HepG2 (cell line): ENCODE data around the gene MAVS. TPM values are rescaled to one million over a fixed set of nuclear protein-coding genes. Genes with fewer than 3 reads are reported as not detected.

Source experiments
- AHR ChIP-seq: IDR thresholded peaks from 2 replicates; pipeline ENCODE4 v1.6.1; 2018; ENCODE audit warnings: missing genetic modification reagents, missing compliant biosample characterization
- ATF2 ChIP-seq: sonication (generic); formaldehyde crosslinking; IDR thresholded peaks from 2 replicates; pipeline ENCODE4 v1.4.0; 2020; ENCODE audit warnings: missing genetic modification reagents
- ATF3 ChIP-seq: sonication (generic); formaldehyde crosslinking; IDR thresholded peaks from 2 replicates; pipeline ENCODE4 v1.4.0; 2020; ENCODE audit warnings: missing genetic modification reagents
- BRF2 ChIP-seq: sonication (generic); formaldehyde crosslinking; IDR thresholded peaks from 2 replicates; pipeline ENCODE4 v1.8.1; 2022; ENCODE audit warnings: mild to moderate bottlenecking, missing genetic modification reagents
- CCAR2 ChIP-seq: fragments of 200-400 bp; formaldehyde crosslinking; optimal IDR thresholded peaks from 2 replicates; pipeline ENCODE3; 2018; ENCODE audit warnings: low read depth, mild to moderate bottlenecking, low read length, moderate library complexity
- CREB1 ChIP-seq, 2 experiments: fragments of 450-650 bp in 1 of 2; IDR thresholded peaks; 2 replicates each; pipeline ENCODE4 v1.6.1; 2016 to 2017; ENCODE audit warnings: control low read depth in 1 of 2, mild to moderate bottlenecking in 1 of 2, missing compliant biosample characterization in 1 of 2, missing genetic modification characterization in 1 of 2
- ELF4 ChIP-seq: sonication (generic); formaldehyde crosslinking; IDR thresholded peaks from 2 replicates; pipeline ENCODE4 v1.5.0; 2020; ENCODE audit warnings: missing genetic modification reagents, mild to moderate bottlenecking, moderate library complexity, borderline replicate concordance
- GLMP ChIP-seq: sonication (generic); formaldehyde crosslinking; IDR thresholded peaks from 2 replicates; pipeline ENCODE4 v1.9.0; 2021; ENCODE audit warnings: missing genetic modification reagents, mild to moderate bottlenecking, borderline replicate concordance
- MAF1 ChIP-seq: sonication (generic); formaldehyde crosslinking; IDR thresholded peaks from 2 replicates; pipeline ENCODE4 v1.5.0; 2020; ENCODE audit warnings: missing genetic modification reagents, borderline replicate concordance
- MTA3 ChIP-seq: sonication (generic); formaldehyde crosslinking; IDR thresholded peaks from 2 replicates; pipeline ENCODE4 v1.4.0; 2020; ENCODE audit warnings: missing genetic modification reagents
- PRMT3 ChIP-seq: sonication (generic); formaldehyde crosslinking; IDR thresholded peaks from 2 replicates; pipeline ENCODE4 v1.8.1; 2022; ENCODE audit warnings: low read depth, mild to moderate bottlenecking, moderate library complexity, missing genetic modification reagents, borderline replicate concordance
- REST ChIP-seq, 2 experiments: IDR thresholded peaks; 2 replicates each; pipeline ENCODE4 v1.6.1; 2011 to 2012; ENCODE audit warnings: low read length in 2 of 2, borderline replicate concordance in 1 of 2, low read depth in 1 of 2, mild to moderate bottlenecking in 1 of 2, moderate library complexity in 1 of 2
- TAF1 ChIP-seq: sonication (generic); formaldehyde crosslinking; IDR thresholded peaks from 2 replicates; pipeline ENCODE4 v1.4.0; 2020; ENCODE audit warnings: missing genetic modification reagents
- YY1 ChIP-seq: IDR thresholded peaks from 2 replicates; pipeline ENCODE4 v1.6.1; 2011; ENCODE audit warnings: low read length, low read depth, moderate library complexity, mild to moderate bottlenecking; ENCODE audit not compliant: insufficient read depth, insufficient replicate concordance
- ZNF18 ChIP-seq: sonication (generic); formaldehyde crosslinking; IDR thresholded peaks from 2 replicates; pipeline ENCODE4 v1.8.0; 2022; ENCODE audit warnings: mild to moderate bottlenecking, missing genetic modification reagents; ENCODE audit not compliant: insufficient replicate concordance
- ZNF296 ChIP-seq: sonication (generic); formaldehyde crosslinking; conservative IDR thresholded peaks from 2 replicates; pipeline ENCODE4 v1.5.0; 2020; ENCODE audit warnings: mild to moderate bottlenecking, missing genetic modification reagents
- ZNF329 ChIP-seq: sonication (generic); formaldehyde crosslinking; IDR thresholded peaks from 2 replicates; pipeline ENCODE4 v1.9.0; 2021; ENCODE audit warnings: low read depth, mild to moderate bottlenecking, missing genetic modification reagents
- ZNF550 ChIP-seq: sonication (generic); formaldehyde crosslinking; IDR thresholded peaks from 2 replicates; pipeline ENCODE4 v1.4.0; 2020; ENCODE audit warnings: mild to moderate bottlenecking, missing genetic modification reagents, borderline replicate concordance
- ZSCAN20 ChIP-seq: sonication (generic); formaldehyde crosslinking; IDR thresholded peaks from 2 replicates; pipeline ENCODE4 v1.4.0; 2020; ENCODE audit warnings: missing genetic modification reagents, mild to moderate bottlenecking, borderline replicate concordance
- ZSCAN9 ChIP-seq: IDR thresholded peaks from 2 replicates; pipeline ENCODE4 v1.6.1; 2016; ENCODE audit warnings: borderline replicate concordance
- polyA plus RNA-seq, 8 experiments: library from polyadenylated mRNA; depleted of rRNA in 3 of 8; stranded (reverse) in 7 of 8; unstranded in 1 of 8; fragments of >200 nt; fragmentation: Illumina TruSeq in 4 of 8; extraction: Trizol in 4 of 8; gene quantifications; 2 replicates each; pipeline versions ENCODE4 v1.2.1 to v1.2.3, GENCODE V29; 2011 to 2016; ENCODE audit warnings: low read depth in 4 of 8, missing spikeins in 1 of 8, mixed read lengths in 1 of 8; ENCODE audit not compliant: insufficient read depth in 1 of 8
- total RNA-seq, 5 experiments: library from RNA; depleted of rRNA; stranded (reverse); fragments of >200 nt; fragmentation: Illumina TruSeq; extraction: Trizol; gene quantifications; 2 replicates each; pipeline ENCODE4 v1.2.3, GENCODE V29; 2016; ENCODE audit warnings: low read depth in 1 of 5

The MAVS gene
- total and polyA plus RNA-seq, 2 of the 13 experiments (the other 11 are each of a cell fraction or from before 2014, with no cell fraction given), result 27.3 to 36.6 TPM

GRCh38 chr20:3825526-3825925, 21.1 kb upstream of the MAVS start (continued):
- TF ChIP-seq CREB1 (IDR thresholded peaks at IDR 0.05) (no peak), CREB1 (CRISPR knock-in tag; IDR thresholded peaks at IDR 0.05) (no peak), ZNF329 (CRISPR knock-in tag) (no peak), ATF2 (CRISPR knock-in tag) (no peak), PRMT3 (CRISPR knock-in tag) (no peak), ZNF18 (no peak), ZNF550 (CRISPR knock-in tag) (no peak), ATF3 (CRISPR knock-in tag) (no peak), ELF4 (CRISPR knock-in tag) (no peak), MAF1 (CRISPR knock-in tag) (no peak), REST (IDR thresholded peaks at IDR 0.05; ENCODE audit: borderline replicate concordance in 1 of 2, low read depth in 1 of 2, low read length in 2 of 2) (no peak), MTA3 (CRISPR knock-in tag) (no peak), ZSCAN20 (no peak), BRF2 (CRISPR knock-in tag) (no peak), ZSCAN9 (CRISPR knock-in tag) (no peak), AHR (no peak), TAF1 (CRISPR knock-in tag) (no peak), ZNF296 (CRISPR knock-in tag) (no peak), GLMP (CRISPR knock-in tag) (no peak), YY1 (no peak), CCAR2 (no peak)
